MM.1S (cell line): ENCODE measurements around the gene DUSP12.

ENCODE experiments used
- EZH2 ChIP-seq: fragments of 300-600 bp; sonication (generic); optimal IDR thresholded peaks from 2 replicates; pipeline ENCODE3; 2017; ENCODE audit warnings: low read depth, mild to moderate bottlenecking, antibody characterized with exemption, low read length, mixed read lengths
- EZH2phosphoT487 ChIP-seq: fragments of 300-600 bp; sonication (generic); IDR thresholded peaks from 2 replicates; pipeline ENCODE4 v1.6.1; 2018; ENCODE audit warnings: antibody characterized with exemption, low read length

GRCh38 chr1:161749509-161750407 is at the start of gene DUSP12:
- no peak for TF ChIP-seq EZH2
- no peak for TF ChIP-seq EZH2phosphoT487
